Stimulated activated CD4-positive, alpha-beta T cell treated with anti-CD3 and anti-CD28 coated beads, Interleukin-1b, Interleukin-23, amount 100 ng/mL, for 48 hours (primary cell): ENCODE measurements around the gene KLF7.

Source experiments
- DNase-seq: peaks from one replicate; pipeline ENCODE4 v3.0.0-alpha.2; 2020

Gene KLF7

DNA sequence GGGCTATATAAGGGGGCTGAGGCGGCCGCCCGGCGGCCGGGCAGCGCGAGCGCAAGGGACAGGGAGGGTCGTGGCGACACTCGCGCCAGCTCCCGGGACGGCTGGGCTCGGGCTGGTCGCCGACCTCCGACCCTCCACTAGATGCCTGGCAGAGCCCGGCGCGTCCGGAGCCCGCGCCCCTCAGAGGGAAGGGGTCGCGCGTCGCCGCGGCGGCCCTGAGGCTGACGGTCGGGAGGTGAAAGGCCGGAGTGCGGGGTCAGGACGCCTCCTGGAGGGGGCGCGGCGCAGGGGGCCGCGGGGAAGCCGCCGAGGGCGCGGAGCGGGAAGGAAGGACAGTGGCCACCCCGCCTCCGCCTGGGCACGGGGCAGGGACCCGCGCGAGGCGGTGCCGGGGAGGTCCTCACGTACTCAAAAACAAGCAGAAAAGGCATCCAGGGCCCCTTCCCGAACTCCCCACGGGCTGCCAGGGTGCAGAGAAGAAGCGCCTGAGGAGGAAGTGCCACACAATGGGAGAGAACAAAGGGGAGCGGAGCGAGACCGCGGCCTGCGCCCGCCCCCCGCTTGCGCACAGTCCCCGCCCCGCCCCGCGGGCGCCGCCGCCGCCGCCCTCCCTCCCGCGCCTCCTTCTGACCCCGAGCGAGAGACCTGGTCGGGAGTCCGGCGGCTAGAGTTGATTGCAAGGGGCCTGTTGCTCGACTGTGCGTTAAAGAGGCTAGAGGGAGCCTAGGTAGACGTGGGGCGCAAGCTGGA is 776 bp upstream of the KLF7 start:
- DNase-seq: peak; percentile 68

DNA sequence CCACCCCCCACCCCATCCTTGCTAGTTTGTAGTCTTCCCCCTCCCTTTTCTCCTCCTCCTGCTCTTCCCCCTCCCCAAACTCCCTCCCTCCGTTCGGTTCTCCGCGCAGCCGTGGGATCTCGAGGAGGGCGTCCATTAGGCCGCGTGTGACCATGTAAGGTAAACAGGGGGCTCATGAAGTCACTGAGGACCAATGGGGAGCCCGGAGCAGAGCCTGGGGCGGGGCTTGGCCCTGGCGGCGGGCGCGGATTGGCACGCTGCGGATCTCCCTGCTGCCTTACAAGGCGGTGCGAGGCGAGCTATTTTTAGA is 246 bp upstream of the KLF7 start:
- peak; percentile 98 for DNase-seq

DNA sequence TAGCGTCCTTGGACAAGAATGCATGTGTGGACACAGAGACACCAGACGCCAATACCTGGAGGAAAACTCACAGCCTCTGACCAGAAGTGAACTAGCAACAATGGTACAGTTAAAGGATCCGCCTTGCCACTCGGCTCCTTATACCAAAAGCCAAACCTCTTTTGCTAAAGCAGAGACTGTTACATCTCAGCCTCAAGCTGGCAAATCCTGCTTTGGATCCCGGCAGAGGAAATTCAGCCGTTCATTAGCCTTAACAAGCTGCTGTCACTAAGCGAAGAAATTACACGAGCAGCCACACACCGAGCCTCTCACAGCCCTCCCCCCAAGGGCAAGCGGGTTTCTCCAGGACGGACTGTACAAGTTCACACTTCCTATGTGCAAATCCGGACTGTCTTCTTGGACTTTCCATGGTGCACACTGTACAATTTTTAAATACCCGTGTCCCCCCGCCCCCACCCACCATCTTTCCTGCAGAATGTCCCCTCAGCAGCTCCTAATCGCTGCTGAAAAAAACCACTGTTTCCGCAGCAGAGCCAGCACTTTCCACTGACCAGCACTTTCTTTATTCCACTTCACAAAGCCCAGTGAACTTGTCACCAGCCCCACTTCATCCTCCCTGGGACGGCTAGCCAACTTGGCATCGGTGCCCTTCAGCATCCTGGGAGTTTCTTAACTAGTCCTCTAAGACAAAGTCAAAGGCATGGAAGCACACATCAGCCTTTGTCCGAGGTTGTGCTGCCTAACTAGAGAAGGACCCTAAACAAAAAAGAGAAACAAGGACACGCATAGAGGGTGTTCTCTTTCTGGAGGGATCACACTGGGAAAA is 1.5 kb downstream of the KLF7 start:
- peak; percentile 17 for DNase-seq

DNA sequence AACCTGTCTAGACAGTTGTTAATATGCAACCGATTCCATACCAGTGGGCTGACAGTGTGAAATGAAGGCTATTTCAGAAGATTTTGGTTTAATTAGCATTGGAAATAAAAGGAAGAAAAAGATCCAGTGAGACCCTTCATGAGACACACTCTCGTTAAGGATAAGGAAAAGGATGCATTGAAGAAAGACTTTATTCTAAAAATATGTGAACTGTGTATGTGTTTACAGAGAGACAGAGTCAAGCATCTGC is 2.1 kb downstream of the KLF7 start:
- no peak for DNase-seq

DNA sequence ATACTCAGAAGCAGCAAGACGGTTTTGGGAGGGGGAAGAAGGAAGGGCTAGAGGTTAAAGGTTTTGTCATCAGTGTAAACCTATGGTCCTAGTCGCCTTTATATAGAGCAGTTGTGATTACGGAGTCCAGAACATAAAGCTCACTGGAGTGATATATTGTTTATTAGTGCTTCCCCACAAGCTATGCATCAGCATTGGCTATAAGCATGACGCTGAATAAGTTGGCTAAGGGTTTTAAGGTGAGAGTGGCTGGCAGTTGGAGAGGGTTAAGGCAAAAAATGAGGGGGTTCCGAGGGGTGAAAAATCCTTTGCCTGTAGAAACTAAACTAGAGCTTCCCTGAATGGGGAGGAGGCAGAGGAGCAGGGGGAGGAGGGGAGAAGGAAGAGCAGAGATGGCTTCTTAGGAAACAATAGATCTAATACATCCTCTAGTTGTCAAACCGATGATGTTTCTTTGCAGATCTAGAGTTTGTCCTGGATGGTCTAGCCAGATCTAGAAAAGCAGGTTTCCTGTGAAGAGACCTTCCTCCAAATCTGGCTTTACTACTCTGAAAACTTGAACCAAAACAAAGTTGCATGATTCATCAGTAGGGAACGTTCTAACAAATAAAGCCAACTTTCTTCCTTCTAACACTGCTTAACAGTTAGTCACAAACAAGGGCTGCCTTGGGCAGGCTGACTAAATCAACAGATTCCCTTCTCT is 2.5 kb downstream of the KLF7 start:
- peak; percentile 50 for DNase-seq

DNA sequence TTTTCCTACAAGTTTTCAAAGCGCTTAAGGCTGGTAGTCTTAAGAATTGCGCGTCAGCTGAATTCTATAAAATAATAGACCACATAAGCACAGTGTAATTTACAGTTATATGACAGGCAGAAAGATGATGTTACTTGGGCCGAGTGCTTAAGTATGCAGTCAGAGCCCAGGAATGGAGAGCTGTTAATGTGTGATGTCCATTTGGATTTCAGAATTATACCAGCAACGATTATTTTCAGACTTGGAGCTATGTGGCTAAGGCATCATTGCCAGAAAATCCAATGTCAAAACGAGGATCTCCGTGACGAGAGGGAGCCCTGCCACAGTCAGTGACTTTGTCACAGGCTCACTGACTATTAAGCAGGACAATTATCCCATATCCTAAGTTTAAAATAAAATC is 3.4 kb downstream of the KLF7 start:
- no peak for DNase-seq

DNA sequence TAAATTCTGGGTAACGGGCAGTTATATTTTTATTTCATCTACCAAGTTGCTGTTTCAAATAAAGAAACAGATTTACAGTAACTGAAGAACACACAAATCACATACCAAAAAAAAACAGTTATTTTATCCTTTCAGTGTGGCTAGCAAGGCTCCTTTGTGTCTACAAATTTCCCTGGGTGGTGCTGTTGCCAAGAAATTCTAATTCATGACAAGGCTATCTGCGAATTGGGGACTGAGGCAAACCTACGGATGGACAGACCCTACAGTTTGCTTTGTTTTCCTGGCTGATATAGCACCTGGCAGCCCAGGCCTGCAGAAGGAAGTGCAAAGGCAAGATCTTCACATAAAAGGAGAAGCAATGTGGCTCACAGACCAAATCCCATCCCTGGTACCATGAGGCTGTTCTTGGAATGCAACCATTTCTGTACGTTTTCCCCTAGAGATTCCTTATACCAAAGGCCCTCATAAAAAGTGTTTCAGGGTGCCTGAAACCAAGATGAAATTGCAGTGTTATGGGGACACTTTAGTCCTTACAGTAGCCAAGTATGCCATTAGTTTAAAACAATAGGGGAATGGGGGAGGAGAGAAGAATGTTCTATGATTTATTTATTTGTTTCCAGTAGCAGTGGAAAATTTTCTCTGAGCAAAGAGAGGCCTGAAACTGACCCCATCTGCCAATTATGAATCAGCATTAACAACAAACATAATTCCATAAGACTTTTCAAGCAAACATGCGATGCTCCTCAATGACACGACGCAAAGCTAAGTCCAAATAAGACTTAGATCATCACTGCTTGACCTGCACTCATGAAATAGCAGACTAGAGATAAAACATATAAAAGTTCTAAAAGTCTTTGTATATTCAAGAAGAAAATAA is 4.3 kb downstream of the KLF7 start:
- DNase-seq: no peak

DNA sequence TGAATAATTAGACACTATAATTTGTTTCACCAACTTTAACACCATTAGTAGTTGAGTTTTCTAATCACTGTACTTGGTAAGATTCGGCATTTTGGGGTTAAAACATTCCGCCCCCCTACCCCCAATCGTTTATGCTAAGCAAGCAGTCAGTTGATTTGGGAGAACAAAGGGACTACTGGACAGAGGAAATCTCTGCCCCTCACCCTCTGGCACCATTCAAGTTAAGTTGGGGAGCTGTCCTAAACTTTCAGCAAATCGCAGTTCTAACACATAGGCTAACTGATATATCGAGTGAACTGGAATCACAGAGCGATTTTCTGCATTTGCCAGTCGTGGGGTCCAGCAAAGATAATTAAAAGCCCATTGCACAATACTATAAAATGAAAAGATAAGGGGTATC is 5.6 kb downstream of the KLF7 start:
- DNase-seq: no peak

DNA sequence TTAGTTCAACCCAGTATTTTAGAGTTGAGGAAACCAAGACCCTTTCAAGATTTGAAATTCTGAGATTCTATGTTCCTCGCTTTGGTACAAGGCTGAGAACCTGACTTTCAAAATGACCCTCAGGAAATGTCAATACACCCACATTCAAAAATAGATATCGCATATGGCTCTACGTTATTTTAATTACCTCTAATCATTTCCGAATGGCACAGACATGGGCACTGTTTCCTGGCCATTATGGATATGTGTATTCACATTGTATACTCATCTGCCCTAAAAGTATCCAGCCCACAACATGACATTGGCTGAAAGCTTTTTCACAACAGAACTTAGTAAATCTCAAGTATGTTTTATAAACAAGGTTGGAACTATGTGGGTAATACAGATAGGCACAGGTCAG is 6.7 kb downstream of the KLF7 start:
- no peak for DNase-seq

DNA sequence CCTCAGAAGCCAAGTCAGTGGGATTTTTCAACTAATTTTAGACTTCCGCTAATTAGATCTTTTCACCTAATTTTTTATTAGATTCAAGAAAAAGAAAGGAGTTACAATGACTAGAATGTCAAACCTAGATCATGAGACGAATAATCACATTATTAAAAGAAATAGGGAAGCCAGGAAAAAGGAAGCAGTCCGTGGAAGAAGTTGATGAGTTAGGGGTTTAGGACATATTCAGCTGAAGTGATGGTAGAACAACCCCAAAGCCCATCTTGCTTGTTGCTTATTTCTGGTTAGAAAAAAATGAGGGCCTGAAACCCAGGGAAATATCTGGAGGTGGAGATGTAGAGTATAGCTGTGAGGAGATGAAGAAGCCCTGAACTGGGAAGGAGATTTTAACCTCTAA is 8.0 kb downstream of the KLF7 start:
- DNase-seq: no peak

DNA sequence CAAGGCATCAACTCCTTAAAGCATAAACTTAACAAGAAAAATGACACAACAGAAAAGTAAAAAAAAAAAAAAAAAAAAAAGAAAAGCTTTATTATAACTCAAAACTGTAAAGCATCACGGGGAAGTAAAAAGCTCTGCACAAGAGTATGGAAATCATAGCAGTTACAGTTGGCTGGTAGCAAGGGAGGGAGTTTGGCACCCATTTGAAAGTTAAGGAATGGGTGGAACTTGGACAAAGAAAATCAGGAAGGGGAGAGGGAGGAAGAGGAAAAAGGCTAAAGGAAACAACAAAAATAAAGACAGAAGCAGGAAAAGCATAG is 8.6 kb downstream of the KLF7 start:
- no peak for DNase-seq

DNA sequence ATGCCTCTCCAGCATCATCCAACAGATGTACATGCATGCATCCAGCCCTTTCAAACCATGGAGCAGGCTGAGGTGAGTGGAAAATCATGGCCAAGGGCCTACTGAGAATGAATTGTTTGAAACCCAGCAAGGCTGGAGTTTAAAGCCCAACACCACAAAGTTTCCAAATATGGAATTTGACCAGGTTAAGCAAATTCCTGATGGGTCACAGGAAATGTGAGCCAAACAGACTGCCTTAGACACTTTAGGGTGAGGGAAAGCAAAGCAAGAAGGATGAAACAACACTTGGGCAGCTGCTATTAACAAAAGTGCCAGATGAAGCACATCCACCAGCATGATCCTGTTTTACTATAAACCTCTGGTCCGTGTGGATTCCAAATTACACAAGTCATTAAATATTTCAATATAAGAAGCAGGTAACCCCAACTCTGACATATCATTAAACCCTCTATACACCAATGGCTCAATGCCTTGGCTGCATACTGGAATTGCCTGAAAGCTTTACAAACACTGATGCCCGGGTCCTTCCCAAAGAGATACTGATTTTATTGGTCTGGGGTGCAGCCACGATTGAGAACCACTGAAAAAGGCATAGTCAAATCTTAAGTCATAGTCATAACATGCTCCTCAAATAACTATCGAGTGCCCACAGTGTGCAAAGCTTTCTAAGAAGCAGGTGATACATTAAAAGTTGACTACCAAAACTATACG is 9.1 kb downstream of the KLF7 start:
- DNase-seq: peak; percentile 41

DNA sequence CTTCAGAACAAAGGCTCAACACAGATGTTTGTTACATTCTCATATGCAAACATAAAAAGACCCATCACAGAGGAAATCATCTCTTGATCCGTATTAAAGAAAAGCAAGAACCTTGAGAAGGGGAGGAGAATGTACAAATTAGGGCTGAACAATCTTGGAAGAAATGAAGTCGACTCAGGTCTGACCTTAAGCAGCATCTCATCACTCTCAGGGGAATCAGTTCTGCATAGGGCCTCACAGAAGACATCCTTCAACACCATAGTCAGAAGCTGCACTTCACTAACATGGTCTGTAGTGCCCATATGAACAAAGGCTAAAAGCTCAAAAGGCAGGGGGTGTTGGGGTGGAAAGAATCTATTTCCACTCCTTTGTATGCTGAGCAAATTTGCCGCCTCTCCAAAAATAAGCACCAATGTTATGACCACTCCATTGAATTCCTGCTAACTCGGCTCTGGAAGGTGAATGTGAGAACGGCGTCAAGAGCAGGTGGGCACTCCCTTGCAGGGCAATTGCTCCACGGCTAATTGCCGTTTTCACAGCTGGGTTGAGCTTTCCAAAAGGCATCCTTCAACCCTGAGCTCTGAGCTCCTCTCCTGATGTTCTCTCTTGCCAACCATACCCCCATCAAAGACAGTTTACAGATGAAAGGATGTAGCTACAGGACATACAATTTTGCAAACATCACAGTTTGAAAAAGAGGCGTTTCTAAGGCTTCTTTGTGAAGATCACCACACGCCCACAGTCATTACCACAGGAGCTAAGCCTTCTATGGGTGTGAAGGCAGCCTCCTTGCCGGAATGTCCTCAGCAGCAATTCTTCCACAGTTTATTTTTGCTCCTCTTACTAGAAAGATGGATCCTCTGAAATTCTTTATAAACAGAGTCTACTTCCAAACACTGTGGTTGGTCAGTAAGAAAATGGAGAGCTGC is 10.0 kb downstream of the KLF7 start:
- DNase-seq: no peak

DNA sequence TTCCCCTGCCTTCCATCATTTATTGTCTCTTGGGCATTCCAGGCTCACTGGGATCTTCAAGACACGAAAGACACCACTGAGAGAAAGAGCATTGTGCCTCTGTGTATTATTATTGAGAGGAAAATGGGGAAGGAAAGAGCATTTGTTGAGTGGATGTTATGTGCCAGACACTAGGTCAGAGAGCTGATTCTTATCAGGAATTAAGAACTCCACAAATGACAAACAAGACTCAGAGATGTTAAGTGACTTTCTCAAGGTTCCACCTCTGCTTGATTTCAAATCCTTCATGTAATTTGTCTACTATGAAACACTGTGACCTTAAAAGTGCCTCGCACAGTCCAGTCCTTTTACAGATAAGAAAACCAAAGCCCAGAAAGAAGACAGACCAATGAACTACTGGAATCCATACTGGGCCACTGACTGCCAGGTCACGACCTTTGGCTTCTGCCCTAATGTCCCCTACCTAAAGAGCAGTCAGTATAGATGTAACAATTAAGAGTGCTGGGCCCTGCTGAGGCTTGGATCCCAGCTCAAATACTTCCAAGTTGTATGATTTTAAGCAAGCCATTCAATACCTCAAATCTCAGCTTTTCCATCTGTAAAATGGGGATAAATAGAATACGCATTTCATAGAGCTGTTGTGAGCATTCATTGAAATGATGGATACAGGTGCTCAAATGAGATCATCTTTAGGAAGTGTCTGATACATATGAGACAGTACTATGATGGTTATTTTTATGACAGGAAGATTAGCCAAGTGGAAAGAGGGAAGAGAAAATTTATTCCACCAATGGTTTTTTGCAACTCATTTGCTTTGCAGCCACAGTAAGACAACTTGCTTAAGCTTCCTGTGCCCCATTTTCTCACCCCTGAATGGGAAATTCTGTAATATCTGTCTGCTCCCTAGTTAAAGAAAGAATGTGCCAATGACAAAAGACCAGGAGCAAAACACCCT is 10.9 kb downstream of the KLF7 start:
- no peak for DNase-seq

DNA sequence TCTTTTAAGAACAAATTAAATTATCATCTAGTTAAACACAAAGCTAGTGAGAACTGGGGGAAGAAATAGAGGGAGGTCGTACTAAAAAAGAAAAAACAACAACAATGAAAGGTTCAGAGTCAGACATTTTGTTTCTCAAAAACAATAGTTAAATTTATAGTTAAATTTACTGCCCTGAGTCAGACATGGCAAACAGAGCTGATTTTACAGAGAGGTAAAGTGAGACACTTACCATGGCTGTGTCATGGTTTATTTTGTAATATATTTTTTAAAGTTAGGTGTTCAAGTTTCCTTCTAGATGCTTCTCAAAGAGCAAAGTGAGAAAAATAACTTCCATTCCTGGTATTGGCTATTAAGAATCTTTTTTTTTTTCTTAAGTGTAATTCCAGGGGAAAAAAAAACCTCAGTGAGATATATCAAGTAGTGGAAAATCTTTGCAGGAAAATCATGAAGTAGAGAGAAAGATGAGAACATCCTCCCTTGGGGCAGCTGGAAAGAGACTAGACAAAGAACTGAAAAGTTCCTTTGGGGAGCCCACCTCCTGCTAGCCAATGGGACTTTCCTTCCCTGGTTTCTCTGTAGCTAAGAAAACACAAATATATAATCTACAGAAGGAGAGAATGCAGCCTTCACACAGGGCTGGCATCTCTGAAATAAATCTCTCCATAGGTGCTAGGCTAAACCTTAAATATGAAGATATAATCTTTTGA is 12.3 kb downstream of the KLF7 start:
- DNase-seq: no peak

DNA sequence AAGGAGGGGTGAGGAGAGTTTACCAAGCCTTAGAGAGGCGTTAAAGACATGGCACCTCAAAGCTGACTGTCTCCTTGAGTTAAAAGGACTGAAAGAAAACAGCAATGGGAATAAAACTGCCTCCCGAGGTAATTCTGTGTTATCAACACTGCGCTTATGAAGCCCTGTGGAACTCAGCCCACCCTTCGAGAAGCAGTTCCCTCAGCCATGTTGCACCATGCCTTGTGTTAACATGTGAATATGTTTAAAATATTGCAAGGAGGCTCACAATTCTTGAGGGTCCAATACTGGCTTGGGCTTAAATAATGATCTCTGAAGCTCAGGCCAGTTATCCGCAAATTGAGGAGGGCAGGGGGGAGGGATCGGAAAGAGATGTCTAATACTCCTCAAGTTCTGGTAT is 14.7 kb downstream of the KLF7 start:
- DNase-seq: no peak

DNA sequence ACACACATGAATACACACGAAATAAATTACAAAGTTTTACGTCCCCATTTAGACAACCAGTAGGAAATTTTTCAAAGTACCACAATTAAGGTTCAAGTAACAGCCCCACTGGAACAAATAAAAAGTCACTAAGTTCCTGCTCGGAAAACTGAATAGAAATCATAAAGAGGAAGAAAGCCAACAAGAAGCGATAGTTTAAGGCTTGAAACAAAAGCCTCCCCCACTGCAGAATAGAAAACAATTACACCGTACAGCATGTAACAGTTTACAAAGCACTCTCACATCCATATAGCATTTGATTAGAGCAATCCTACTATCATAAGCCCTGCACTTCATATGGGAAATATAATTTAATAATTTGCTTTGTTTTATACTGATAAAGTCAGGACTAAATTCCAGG is 15.5 kb downstream of the KLF7 start:
- no peak for DNase-seq

DNA sequence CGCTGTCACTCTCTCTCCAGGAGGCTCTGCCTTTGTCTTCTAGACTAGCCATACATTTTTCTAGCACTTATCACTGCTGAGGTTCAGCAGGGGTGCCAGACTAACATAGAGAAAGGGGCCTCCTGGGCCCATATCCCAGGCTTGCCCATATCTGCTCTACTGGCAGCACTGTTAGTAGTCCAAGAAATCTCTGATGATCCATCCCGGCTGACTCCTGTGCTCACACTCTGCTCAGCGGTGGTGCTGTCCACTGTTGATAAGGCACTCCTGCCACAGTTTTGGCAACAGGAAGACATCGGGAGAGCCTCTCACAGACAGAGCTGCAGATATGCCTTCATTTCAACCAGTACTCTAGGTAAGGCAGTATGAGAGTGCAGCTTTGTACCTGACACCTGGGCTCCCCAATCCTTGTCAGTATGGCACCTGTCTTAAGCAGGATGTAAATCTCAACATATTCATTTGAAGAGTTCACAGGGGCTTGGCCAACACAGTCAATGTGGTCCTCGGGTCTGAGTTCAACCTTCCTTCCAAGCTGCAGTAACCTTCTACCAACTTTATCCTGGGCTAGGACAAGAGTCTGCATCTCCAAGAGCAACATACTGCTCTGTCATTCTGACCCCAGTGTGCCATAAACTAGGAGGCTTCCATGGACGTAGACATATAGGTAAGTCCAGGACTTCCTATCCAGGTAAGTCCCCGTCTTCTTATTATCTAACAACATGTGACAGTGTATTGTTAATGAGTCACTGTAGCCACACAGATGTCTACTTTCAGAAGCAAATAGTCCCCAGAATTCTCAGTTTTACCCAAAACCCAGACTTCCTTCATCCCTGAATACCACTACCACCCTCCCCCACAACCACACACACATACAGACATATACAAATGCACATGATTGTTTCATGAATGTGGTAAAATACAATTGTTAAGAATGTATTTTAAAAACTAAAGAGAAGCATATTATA is 16.2 kb downstream of the KLF7 start:
- DNase-seq: no peak

DNA sequence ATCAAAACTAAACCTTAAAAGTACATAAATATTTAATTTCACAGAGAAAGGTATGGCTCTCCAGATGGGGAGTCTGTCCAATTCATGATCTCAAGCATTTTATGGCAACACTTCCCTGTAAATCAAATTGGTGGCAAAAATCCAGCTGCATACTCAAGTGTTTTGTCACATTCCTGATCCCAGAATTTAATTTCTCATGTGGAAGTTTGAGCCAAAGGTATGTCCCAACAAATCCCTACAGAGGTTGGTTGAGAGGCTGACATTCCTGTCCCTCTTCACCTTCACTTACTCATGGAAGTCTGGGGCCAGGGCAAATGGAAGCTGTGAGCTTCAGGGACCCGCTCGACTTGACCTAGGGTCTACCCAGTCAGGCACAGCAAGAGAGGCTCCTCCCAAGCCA is 17.7 kb downstream of the KLF7 start:
- no peak for DNase-seq
